IMR-90 (cell line): ENCODE measurements around the gene MEF2C. TPM values are rescaled to one million over a fixed set of nuclear protein-coding genes. Genes with fewer than 3 reads are reported as not detected.

Source experiments
- ATAC-seq: fragments of 200-7000 bp; cut with Tn5 transposase; 2 replicates; pipeline ENCODE4 v1.9.1; 2020; ENCODE audit warnings: low read depth, mild to moderate bottlenecking, moderate library complexity
- BruUV-seq: library from RNA; stranded (reverse); fragments of 400-500 nt; replicated peaks from 2 replicates; lab custom pipeline; 2021; lab: Mats Ljungman, UMichigan
- CTCF ChIA-PET: fragments of 300-600 bp; formaldehyde crosslinking; extraction: SDS; loops from one replicate; lab custom pipeline; 2021; ENCODE audit warnings: antibody characterized with exemption; lab: Yijun Ruan, JAX
- POLR2A ChIA-PET: fragments of 300-600 bp; sonication (Branson Sonifier 250); formaldehyde crosslinking; loops from one replicate; lab custom pipeline; 2022; ENCODE audit warnings: antibody characterized with exemption; ENCODE audit not compliant: unreplicated experiment; lab: Charles Lee
- DNase-seq: peaks from one replicate; pipeline ENCODE4 v3.0.0; 2013
- H2AFZ ChIP-seq: replicated peaks from 2 replicates; pipeline ENCODE3; 2013; ENCODE audit warnings: low read length, mild to moderate bottlenecking; ENCODE audit not compliant: poor library complexity
- H2AK5ac ChIP-seq: 2 replicates; pipeline ENCODE4 v1.6.1; 2013; ENCODE audit warnings: low read depth, low read length, inconsistent platforms
- H2AK9ac ChIP-seq: replicated peaks from 2 replicates; pipeline ENCODE3; 2013; ENCODE audit warnings: mild to moderate bottlenecking, low read depth, low read length, moderate library complexity; ENCODE audit not compliant: poor library complexity
- H2BK120ac ChIP-seq: 2 replicates; pipeline ENCODE4 v1.6.1; 2013; ENCODE audit warnings: low read depth, low read length, inconsistent platforms
- H2BK15ac ChIP-seq: 3 replicates; pipeline ENCODE4 v1.6.1; 2013; ENCODE audit warnings: low read depth, low read length, inconsistent platforms
- H2BK20ac ChIP-seq: 2 replicates; pipeline ENCODE4 v1.6.1; 2013; ENCODE audit warnings: low read depth, mild to moderate bottlenecking, inconsistent platforms, low read length, moderate library complexity
- H2BK5ac ChIP-seq: 2 replicates; pipeline ENCODE4 v1.6.1; 2013; ENCODE audit warnings: mild to moderate bottlenecking, low read depth, low read length, inconsistent platforms; ENCODE audit not compliant: poor library complexity, severe bottlenecking
- H3K14ac ChIP-seq: replicated peaks from 2 replicates; pipeline ENCODE4 v1.6.1; 2013; ENCODE audit warnings: low read depth, low read length, inconsistent platforms
- H3K18ac ChIP-seq: 2 replicates; pipeline ENCODE4 v1.6.1; 2013; ENCODE audit warnings: low read depth, low read length, control low read depth
- H3K23ac ChIP-seq: 2 replicates; pipeline ENCODE4 v1.6.1; 2013; ENCODE audit warnings: low read depth, low read length, inconsistent platforms
- H3K27ac ChIP-seq: 2 replicates; pipeline ENCODE4 v1.5.1; 2013; ENCODE audit warnings: mild to moderate bottlenecking, control low read depth, low read length; ENCODE audit not compliant: insufficient read depth
- H3K27me3 ChIP-seq: 2 replicates; pipeline ENCODE4 v1.6.1; 2013; ENCODE audit warnings: low read length; ENCODE audit not compliant: control insufficient read depth, insufficient read depth
- H3K36me3 ChIP-seq: 2 replicates; pipeline ENCODE4 v1.6.1; 2013; ENCODE audit warnings: low read length, mixed read lengths; ENCODE audit not compliant: control insufficient read depth, insufficient read depth
- H3K4ac ChIP-seq: 2 replicates; pipeline ENCODE4 v1.6.1; 2013; ENCODE audit warnings: low read depth, low read length, inconsistent platforms
- H3K4me1 ChIP-seq: 2 replicates; pipeline ENCODE4 v1.6.1; 2013; ENCODE audit warnings: low read length, mixed read lengths; ENCODE audit not compliant: control insufficient read depth, insufficient read depth
- H3K4me2 ChIP-seq: 2 replicates; pipeline ENCODE4 v1.6.1; 2013; ENCODE audit warnings: low read depth, mild to moderate bottlenecking, control low read depth, low read length, moderate library complexity
- H3K4me3 ChIP-seq: 2 replicates; pipeline ENCODE4 v1.5.1; 2013; ENCODE audit warnings: low read depth, mild to moderate bottlenecking, control low read depth, low read length, moderate library complexity; ENCODE audit not compliant: insufficient read depth
- H3K56ac ChIP-seq: 2 replicates; pipeline ENCODE4 v1.6.1; 2013; ENCODE audit warnings: low read length, inconsistent platforms; ENCODE audit not compliant: insufficient read depth; ENCODE audit errors: extremely low read depth
- H3K79me1 ChIP-seq, 2 experiments: 2 replicates each; pipeline ENCODE4 v1.6.1; 2013; ENCODE audit warnings: low read length in 2 of 2, inconsistent platforms in 1 of 2, low read depth in 1 of 2
- H3K9ac ChIP-seq: 2 replicates; pipeline ENCODE4 v1.6.1; 2013; ENCODE audit warnings: low read depth, low read length, control low read depth
- H3K9me1 ChIP-seq: 2 replicates; pipeline ENCODE4 v1.6.1; 2013; ENCODE audit warnings: low read length, inconsistent platforms; ENCODE audit not compliant: insufficient read depth
- H3K9me3 ChIP-seq: 2 replicates; pipeline ENCODE4 v1.6.1; 2013; ENCODE audit warnings: low read length; ENCODE audit not compliant: control insufficient read depth, insufficient read depth
- H4K20me1 ChIP-seq: 2 replicates; pipeline ENCODE4 v1.6.1; 2013; ENCODE audit warnings: low read length, inconsistent platforms; ENCODE audit not compliant: insufficient read depth
- H4K5ac ChIP-seq: 2 replicates; pipeline ENCODE4 v1.6.1; 2013; ENCODE audit warnings: mild to moderate bottlenecking, low read depth, low read length, control low read depth
- H4K8ac ChIP-seq, 2 experiments: 2 replicates each; pipeline ENCODE4 v1.6.1; 2013; ENCODE audit warnings: low read depth in 2 of 2, low read length in 2 of 2, control low read depth in 1 of 2, inconsistent platforms in 1 of 2
- H4K91ac ChIP-seq: 2 replicates; pipeline ENCODE4 v1.6.1; 2013; ENCODE audit warnings: low read depth, low read length, inconsistent platforms; ENCODE audit not compliant: insufficient read depth
- BHLHE40 ChIP-seq: fragments of 150-350 bp; IDR thresholded peaks from 2 replicates; pipeline ENCODE4 v1.6.1; 2016; ENCODE audit warnings: mild to moderate bottlenecking, low read depth, low read length
- CEBPB ChIP-seq: IDR thresholded peaks from 2 replicates; pipeline ENCODE4 v1.6.1; 2012; ENCODE audit warnings: low read depth, low read length, improper control_type of control experiment
- CHD1 ChIP-seq: IDR thresholded peaks from 2 replicates; pipeline ENCODE4 v1.6.1; 2012; ENCODE audit warnings: low read depth, low read length, improper control_type of control experiment
- CTCF ChIP-seq: conservative IDR thresholded peaks from 2 replicates; pipeline ENCODE4 v1.5.1; 2012; ENCODE audit warnings: mild to moderate bottlenecking, low read depth, low read length, improper control_type of control experiment
- FOS ChIP-seq: fragments of 150-350 bp; IDR thresholded peaks from 2 replicates; pipeline ENCODE4 v1.6.1; 2016; ENCODE audit warnings: low read depth, low read length
- MAZ ChIP-seq: IDR thresholded peaks from 2 replicates; pipeline ENCODE4 v1.6.1; 2012; ENCODE audit warnings: low read depth, mild to moderate bottlenecking, low read length, improper control_type of control experiment, moderate library complexity, borderline replicate concordance
- MXI1 ChIP-seq: IDR thresholded peaks from 2 replicates; pipeline ENCODE4 v1.6.1; 2012; ENCODE audit warnings: low read depth, mild to moderate bottlenecking, low read length, moderate library complexity, borderline replicate concordance
- NFE2L2 ChIP-seq: fragments of 150-350 bp; IDR thresholded peaks from 2 replicates; pipeline ENCODE4 v1.6.1; 2016; ENCODE audit warnings: low read depth, mild to moderate bottlenecking, low read length
- POLR2A ChIP-seq: IDR thresholded peaks from 2 replicates; pipeline ENCODE4 v1.6.1; 2012; ENCODE audit warnings: mild to moderate bottlenecking, low read depth, low read length
- RAD21 ChIP-seq: IDR thresholded peaks from 2 replicates; pipeline ENCODE4 v1.6.1; 2012; ENCODE audit warnings: low read length, improper control_type of control experiment
- RCOR1 ChIP-seq: IDR thresholded peaks from 2 replicates; pipeline ENCODE4 v1.6.1; 2012; ENCODE audit warnings: mild to moderate bottlenecking, low read length, improper control_type of control experiment; ENCODE audit not compliant: insufficient replicate concordance
- RFX5 ChIP-seq: IDR thresholded peaks from 2 replicates; pipeline ENCODE4 v1.8.0; 2012; ENCODE audit warnings: low read depth, mild to moderate bottlenecking, low read length, moderate library complexity
- SMC3 ChIP-seq: fragments of 150-350 bp; IDR thresholded peaks from 2 replicates; pipeline ENCODE4 v1.6.1; 2016; ENCODE audit warnings: low read depth, mild to moderate bottlenecking, antibody characterized with exemption, low read length, moderate library complexity
- WGBS, 2 experiments: methylation state at CpG; one replicate each; pipeline versions ENCODE4 v1.1.5 to v1.1.7; 2013; ENCODE audit warnings: missing lambda C conversion rate in 2 of 2; ENCODE audit not compliant: insufficient read length in 1 of 2; ENCODE audit errors: extremely low coverage in 2 of 2; 5-methylcytosine and 5-hydroxymethylcytosine counted together
- dilution Hi-C: fragments of 300-500 bp; cut with HindIII; formaldehyde crosslinking; loops from one replicate; pipeline ENCODE4 v1.14.3; 2018; ENCODE audit warnings: low sequenced_read_pairs; ENCODE audit not compliant: unreplicated experiment
- in situ Hi-C: fragments of 300-500 bp; cut with MboI; formaldehyde crosslinking; loops from 3 replicates; pipeline ENCODE4 v1.14.3; 2019; ENCODE audit warnings: low sequenced_read_pairs, inconsistent platforms, mixed read lengths
- intact Hi-C: fragments of 100-400 bp; cut with micrococcal nuclease; formaldehyde crosslinking; loops from 2 replicates; pipeline ENCODE4 v1.10.0; 2022
- polyA plus RNA-seq, 3 experiments: library from polyadenylated mRNA; depleted of rRNA; stranded (reverse); fragments of >200 nt; gene quantifications; 2 replicates each; pipeline ENCODE4 v1.2.3, GENCODE V29; 2012; ENCODE audit warnings: low replicate concordance in 1 of 3
- total RNA-seq: library from RNA; depleted of rRNA; stranded (reverse); fragments of >200 nt; gene quantifications from 2 replicates; pipeline ENCODE4 v1.2.3, GENCODE V29; 2012
- TF ChIP-seq, protein P1 (sequence below): fragments of 150-350 bp; IDR thresholded peaks from 2 replicates; pipeline ENCODE4 v1.6.1; 2016; ENCODE audit warnings: low read depth, mild to moderate bottlenecking, low read length, moderate library complexity, borderline replicate concordance
- TF ChIP-seq, protein P2 (sequence below): fragments of 150-350 bp; IDR thresholded peaks from 2 replicates; pipeline ENCODE4 v1.6.1; 2017; ENCODE audit warnings: mild to moderate bottlenecking, antibody characterized with exemption, low read length, low read depth

Gene MEF2C
- total and polyA plus RNA-seq, 2 of the 4 experiments (the other 2 are of a cell fraction), result 1.5 to 6.8 TPM

- Histone ChIP-seq H3K27me3 (peaks cover 73% of the 10 kb centered on the region), H3K18ac (no peak overlapping the region), H2AK9ac (no peak overlapping the region), H3K4me1 (no peaks in the 10 kb centered on the region; the same call in 1 of the 2 replicates), H3K9me1 (no peaks in the 10 kb centered on the region), H2BK120ac (no peak overlapping the region), H3K23ac (no peak overlapping the region), H2AFZ (peak overlapping the region; percentile 81), H3K14ac (no peak overlapping the region), H3K56ac (no peak overlapping the region), H4K5ac (no peak overlapping the region), H2BK20ac (no peak overlapping the region), H2BK15ac (no peak overlapping the region), H3K9ac (no peak overlapping the region), H3K36me3 (no peaks in the 10 kb centered on the region), H4K20me1 (no peaks in the 10 kb centered on the region), H2AK5ac (no peak overlapping the region), H3K9me3 (peaks cover 9% of the 10 kb centered on the region; the same call in 1 of the 2 replicates), H4K8ac (no peak overlapping the region), H3K27ac (no peak overlapping the region), H2BK5ac (no peak overlapping the region), H3K4me2 (peak overlapping the region; percentile 17; the same call in 1 of the 2 replicates), H3K4me3 (no peak overlapping the region), H3K4ac (no peak overlapping the region), H4K91ac (no peak overlapping the region), H3K79me1 (no peaks in the 10 kb centered on the region)
- BruUV-seq, result no TSS peak
- intact Hi-C loops, result no loop called here
- ATAC-seq (no peak), DNase-seq (no peak)
- CTCF ChIA-PET, result interaction anchor here (1.6 to 2.3 kb wide), 2 partner anchors 18 to 893 kb away, joined by 4 to 9 read pairs; no protein-coding TSS in a partner anchor
- in situ Hi-C loops, result no loop called here
- POLR2A ChIA-PET, result no interaction called here
- dilution Hi-C loops, result no loop called here
- 2% methylated on average over 18 of the region's 78 CpGs; no CpG with 5 or more reads in 1 of the 2 experiments for WGBS, 2 experiments
- TF ChIP-seq SMC3, result no peak
- TF ChIP-seq, protein P1, sequence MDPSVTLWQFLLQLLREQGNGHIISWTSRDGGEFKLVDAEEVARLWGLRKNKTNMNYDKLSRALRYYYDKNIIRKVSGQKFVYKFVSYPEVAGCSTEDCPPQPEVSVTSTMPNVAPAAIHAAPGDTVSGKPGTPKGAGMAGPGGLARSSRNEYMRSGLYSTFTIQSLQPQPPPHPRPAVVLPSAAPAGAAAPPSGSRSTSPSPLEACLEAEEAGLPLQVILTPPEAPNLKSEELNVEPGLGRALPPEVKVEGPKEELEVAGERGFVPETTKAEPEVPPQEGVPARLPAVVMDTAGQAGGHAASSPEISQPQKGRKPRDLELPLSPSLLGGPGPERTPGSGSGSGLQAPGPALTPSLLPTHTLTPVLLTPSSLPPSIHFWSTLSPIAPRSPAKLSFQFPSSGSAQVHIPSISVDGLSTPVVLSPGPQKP, result no peak
- TF ChIP-seq POLR2A, result no peak
- TF ChIP-seq CEBPB, result no peak
- TF ChIP-seq RFX5, result no peak
- TF ChIP-seq RAD21, result no peak
- no peak for TF ChIP-seq RCOR1
- no peak for TF ChIP-seq MAZ
- TF ChIP-seq FOS, result no peak
- TF ChIP-seq BHLHE40, result no peak
- no peak for TF ChIP-seq NFE2L2
- TF ChIP-seq CHD1, result no peak
- no peak for TF ChIP-seq MXI1
- no peak for TF ChIP-seq CTCF
- TF ChIP-seq, protein P2, sequence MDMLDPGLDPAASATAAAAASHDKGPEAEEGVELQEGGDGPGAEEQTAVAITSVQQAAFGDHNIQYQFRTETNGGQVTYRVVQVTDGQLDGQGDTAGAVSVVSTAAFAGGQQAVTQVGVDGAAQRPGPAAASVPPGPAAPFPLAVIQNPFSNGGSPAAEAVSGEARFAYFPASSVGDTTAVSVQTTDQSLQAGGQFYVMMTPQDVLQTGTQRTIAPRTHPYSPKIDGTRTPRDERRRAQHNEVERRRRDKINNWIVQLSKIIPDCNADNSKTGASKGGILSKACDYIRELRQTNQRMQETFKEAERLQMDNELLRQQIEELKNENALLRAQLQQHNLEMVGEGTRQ, result no peak
Measured at GRCh38 chr5:88674356-88675167, 208.4 kb downstream of the MEF2C start.
